ENCODE measurements around the gene S100A14.

S100A14 gene

DNA sequence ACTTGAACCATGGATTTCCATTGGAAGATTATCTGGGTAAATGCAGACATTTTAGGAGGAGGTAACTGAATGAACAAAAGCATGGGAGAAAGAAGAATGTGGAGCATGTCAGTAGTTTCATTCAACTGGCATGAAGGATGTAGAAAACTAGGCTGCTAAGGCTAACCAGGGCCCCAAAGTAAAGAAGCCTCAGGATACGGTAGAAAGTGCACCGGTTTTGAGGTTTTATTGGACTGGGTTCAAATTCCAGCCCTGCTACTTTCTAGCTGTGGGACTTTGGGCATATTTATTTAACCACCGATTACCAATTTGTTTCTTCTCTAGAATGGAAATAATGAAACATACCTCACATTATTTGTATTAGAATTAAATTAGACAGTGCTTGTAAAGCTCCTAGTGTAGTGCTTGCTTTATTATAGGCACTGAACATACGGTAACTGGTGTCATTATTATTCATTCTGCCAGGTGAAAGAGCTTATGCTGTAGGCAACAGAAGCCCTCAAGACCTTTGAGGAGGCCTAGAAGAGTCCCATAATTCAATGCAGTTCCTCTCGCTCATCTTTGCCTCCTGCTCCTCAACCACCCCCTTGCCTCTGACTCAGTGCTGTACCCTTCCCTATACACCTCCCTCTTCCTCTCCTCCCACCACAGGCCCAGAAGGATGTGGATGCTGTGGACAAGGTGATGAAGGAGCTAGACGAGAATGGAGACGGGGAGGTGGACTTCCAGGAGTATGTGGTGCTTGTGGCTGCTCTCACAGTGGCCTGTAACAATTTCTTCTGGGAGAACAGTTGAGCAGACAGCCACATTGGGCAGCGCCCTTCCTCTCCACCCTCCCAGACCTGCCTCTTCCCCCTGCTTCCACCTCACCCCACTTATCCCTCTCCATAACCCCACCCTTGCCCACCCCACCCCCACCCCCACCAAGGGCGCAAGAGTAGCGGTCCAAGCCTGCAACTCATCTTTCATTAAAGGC lies 15.2 kb upstream of the S100A14 start:
- Histone ChIP-seq H3K9me3 (no peaks in the 10 kb centered on the region), H3K4me1 (ENCODE audit: control insufficient read depth in 1 of 2, insufficient read depth in 1 of 2, low read depth in 1 of 2, low read length in 1 of 2) (peaks cover 9 to 17% of the 10 kb centered on the region in 2 experiments), H3K27ac (no peak overlapping the region), H3K27me3 (peaks cover 23% of the 10 kb centered on the region), H3K4me3 (ENCODE audit: low read depth in 1 of 2, low read length in 1 of 2) (no peak overlapping the region), H3K36me3 (peaks cover 3% of the 10 kb centered on the region)
- TF ChIP-seq CTCF (IDR thresholded peaks at IDR 0.05) = no peak

- TF ChIP-seq CTCF (IDR thresholded peaks at IDR 0.05) = no peak
- Histone ChIP-seq H3K4me3 (ENCODE audit: low read depth in 1 of 2, low read length in 1 of 2) (no peak overlapping the region), H3K4me1 (ENCODE audit: control insufficient read depth in 1 of 2, insufficient read depth in 1 of 2, low read depth in 1 of 2, low read length in 1 of 2) (peaks cover 9 to 17% of the 10 kb centered on the region in 2 experiments), H3K36me3 (no peaks in the 10 kb centered on the region), H3K27me3 (peaks cover 27% of the 10 kb centered on the region), H3K27ac (no peak overlapping the region), H3K9me3 (no peaks in the 10 kb centered on the region)
Measured at GRCh38 chr1:153630384-153630783, 14.3 kb upstream of the S100A14 start.

DNA sequence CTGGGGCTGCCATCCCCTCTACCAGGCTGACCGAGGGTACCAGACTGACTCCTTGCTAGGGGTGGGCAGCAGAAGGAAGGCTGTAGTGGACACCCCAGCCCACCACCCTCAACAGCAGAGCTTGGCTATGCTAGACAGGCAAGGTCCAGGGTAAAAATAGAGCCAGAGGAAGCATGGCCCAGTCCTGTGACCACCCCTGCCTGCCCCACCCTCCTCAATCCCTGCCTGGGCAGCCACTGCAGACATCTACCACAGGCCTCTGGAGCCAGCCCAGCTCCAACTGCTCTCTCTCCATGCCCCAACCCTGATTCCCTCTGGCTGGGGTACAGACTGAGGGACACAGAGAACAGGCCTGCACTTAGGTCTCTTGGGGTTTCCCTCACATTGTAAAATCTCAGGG lies 13.8 kb upstream of the S100A14 start:
- Histone ChIP-seq H3K9me3 (no peaks in the 10 kb centered on the region), H3K27me3 (peaks cover 27% of the 10 kb centered on the region), H3K27ac (no peak overlapping the region), H3K36me3 (no peaks in the 10 kb centered on the region), H3K4me1 (ENCODE audit: control insufficient read depth in 1 of 2, insufficient read depth in 1 of 2, low read depth in 1 of 2, low read length in 1 of 2) (peaks cover 7 to 13% of the 10 kb centered on the region in 2 experiments), H3K4me3 (ENCODE audit: low read depth in 1 of 2, low read length in 1 of 2) (no peak overlapping the region)
- no peak for TF ChIP-seq CTCF (IDR thresholded peaks at IDR 0.05)

GRCh38 chr1:153629343-153629665 lies 13.2 kb upstream of the S100A14 start:
- no peak for TF ChIP-seq CTCF (IDR thresholded peaks at IDR 0.05)
- Histone ChIP-seq H3K4me1 (ENCODE audit: control insufficient read depth in 1 of 2, insufficient read depth in 1 of 2, low read depth in 1 of 2, low read length in 1 of 2) (peaks cover under 1 to 8% of the 10 kb centered on the region in 2 experiments), H3K36me3 (no peaks in the 10 kb centered on the region), H3K4me3 (ENCODE audit: low read depth in 1 of 2, low read length in 1 of 2) (no peak overlapping the region), H3K9me3 (no peaks in the 10 kb centered on the region), H3K27ac (no peak overlapping the region), H3K27me3 (peaks cover 27% of the 10 kb centered on the region)

GRCh38 chr1:153628638-153629342 lies 12.7 kb upstream of the S100A14 start:
- H3K4me3 ChIP-seq (ENCODE audit: low read depth in 1 of 2, low read length in 1 of 2) = no peak overlapping the region
- no peak for TF ChIP-seq CTCF (IDR thresholded peaks at IDR 0.05)
- no peak overlapping the region for H3K27ac ChIP-seq
- peaks cover 27% of the 10 kb centered on the region for H3K27me3 ChIP-seq
- no peaks in the 10 kb centered on the region for H3K36me3 ChIP-seq
- H3K4me1 ChIP-seq (ENCODE audit: control insufficient read depth in 1 of 2, insufficient read depth in 1 of 2, low read depth in 1 of 2, low read length in 1 of 2) = peaks cover 0 to 7% of the 10 kb centered on the region in 2 experiments
- no peaks in the 10 kb centered on the region for H3K9me3 ChIP-seq

All from neutrophil (primary cell).